PFSK-1 (cell line): ENCODE results near the gene LRRC4B.

ENCODE experiments used
- FOXP2 ChIP-seq: optimal IDR thresholded peaks from 2 replicates; pipeline ENCODE3; 2011; ENCODE audit warnings: borderline replicate concordance, control low read depth, inconsistent platforms; ENCODE audit not compliant: insufficient read depth; ENCODE audit errors: extremely low read length, extremely low read depth
- POLR2AphosphoS5 ChIP-seq: IDR thresholded peaks from 2 replicates; pipeline ENCODE4 v1.6.1; 2012; ENCODE audit warnings: low read depth, mild to moderate bottlenecking, control low read depth, low read length, moderate library complexity
- SIN3A ChIP-seq: IDR thresholded peaks from 2 replicates; pipeline ENCODE4 v1.6.1; 2012; ENCODE audit warnings: mild to moderate bottlenecking, low read length, moderate library complexity, borderline replicate concordance; ENCODE audit not compliant: insufficient read depth
- TAF1 ChIP-seq: IDR thresholded peaks from 2 replicates; pipeline ENCODE4 v1.6.1; 2012; ENCODE audit warnings: low read length, control low read depth, borderline replicate concordance; ENCODE audit not compliant: insufficient read depth
- TF ChIP-seq, protein P1 (sequence below), 2 experiments: IDR thresholded peaks; 2 replicates each; pipeline versions ENCODE4 v1.6.1 to v1.8.0; 2011 to 2012; ENCODE audit warnings: low read depth in 2 of 2, low read length in 2 of 2, control low read depth in 1 of 2, inconsistent platforms in 1 of 2, mild to moderate bottlenecking in 1 of 2, moderate library complexity in 1 of 2; ENCODE audit not compliant: insufficient read depth in 1 of 2

LRRC4B gene

GRCh38 chr19:50477751-50478515 is 90.3 kb downstream of the LRRC4B start:
- TF ChIP-seq TAF1 (no peak), FOXP2 (no peak), SIN3A (no peak), POLR2AphosphoS5 (no peak)
- TF ChIP-seq, protein P1, sequence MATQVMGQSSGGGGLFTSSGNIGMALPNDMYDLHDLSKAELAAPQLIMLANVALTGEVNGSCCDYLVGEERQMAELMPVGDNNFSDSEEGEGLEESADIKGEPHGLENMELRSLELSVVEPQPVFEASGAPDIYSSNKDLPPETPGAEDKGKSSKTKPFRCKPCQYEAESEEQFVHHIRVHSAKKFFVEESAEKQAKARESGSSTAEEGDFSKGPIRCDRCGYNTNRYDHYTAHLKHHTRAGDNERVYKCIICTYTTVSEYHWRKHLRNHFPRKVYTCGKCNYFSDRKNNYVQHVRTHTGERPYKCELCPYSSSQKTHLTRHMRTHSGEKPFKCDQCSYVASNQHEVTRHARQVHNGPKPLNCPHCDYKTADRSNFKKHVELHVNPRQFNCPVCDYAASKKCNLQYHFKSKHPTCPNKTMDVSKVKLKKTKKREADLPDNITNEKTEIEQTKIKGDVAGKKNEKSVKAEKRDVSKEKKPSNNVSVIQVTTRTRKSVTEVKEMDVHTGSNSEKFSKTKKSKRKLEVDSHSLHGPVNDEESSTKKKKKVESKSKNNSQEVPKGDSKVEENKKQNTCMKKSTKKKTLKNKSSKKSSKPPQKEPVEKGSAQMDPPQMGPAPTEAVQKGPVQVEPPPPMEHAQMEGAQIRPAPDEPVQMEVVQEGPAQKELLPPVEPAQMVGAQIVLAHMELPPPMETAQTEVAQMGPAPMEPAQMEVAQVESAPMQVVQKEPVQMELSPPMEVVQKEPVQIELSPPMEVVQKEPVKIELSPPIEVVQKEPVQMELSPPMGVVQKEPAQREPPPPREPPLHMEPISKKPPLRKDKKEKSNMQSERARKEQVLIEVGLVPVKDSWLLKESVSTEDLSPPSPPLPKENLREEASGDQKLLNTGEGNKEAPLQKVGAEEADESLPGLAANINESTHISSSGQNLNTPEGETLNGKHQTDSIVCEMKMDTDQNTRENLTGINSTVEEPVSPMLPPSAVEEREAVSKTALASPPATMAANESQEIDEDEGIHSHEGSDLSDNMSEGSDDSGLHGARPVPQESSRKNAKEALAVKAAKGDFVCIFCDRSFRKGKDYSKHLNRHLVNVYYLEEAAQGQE (IDR thresholded peaks at IDR 0.05; ENCODE audit: insufficient read depth in 1 of 2, low read depth in 2 of 2, low read length in 2 of 2), result no peak

DNA sequence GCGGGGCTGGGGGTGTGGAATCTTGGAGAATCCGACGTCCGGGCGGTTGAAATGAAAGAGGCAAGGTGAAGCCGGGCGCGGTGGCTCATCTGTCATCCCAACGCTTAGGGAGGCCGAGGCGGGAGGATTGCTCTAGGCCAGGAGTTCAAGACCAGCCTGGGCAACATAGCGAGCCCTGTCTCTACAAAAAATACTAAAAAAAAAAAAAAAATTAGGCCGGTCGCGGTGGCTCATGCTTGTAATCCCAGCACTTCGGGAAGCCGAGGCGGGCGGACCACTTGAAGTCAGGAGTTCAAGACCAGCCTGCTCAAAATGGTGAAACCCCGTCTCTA is 91.4 kb downstream of the LRRC4B start:
- no peak for TF ChIP-seq TAF1
- no peak for TF ChIP-seq FOXP2
- TF ChIP-seq POLR2AphosphoS5, result no peak
- TF ChIP-seq, protein P1 (IDR thresholded peaks at IDR 0.05; ENCODE audit: insufficient read depth in 1 of 2, low read depth in 2 of 2, low read length in 2 of 2), result no peak
- no peak for TF ChIP-seq SIN3A

- TF ChIP-seq TAF1 (peak; percentile 71; the same call in 1 of the 2 replicates), POLR2AphosphoS5 (peak; percentile 79), FOXP2 (peak; percentile 79), SIN3A (no peak; the same call in 1 of the 2 replicates)
- TF ChIP-seq, protein P1 (IDR thresholded peaks at IDR 0.05; ENCODE audit: insufficient read depth in 1 of 2, low read depth in 2 of 2, low read length in 2 of 2), result 0 out of 4 replicates have a peak, but pooled peaks of 1 of the 2 experiments have one; percentile 25
These were observed 91.9 kb downstream of the LRRC4B start, which contains the start of the genes EMC10 and GARIN5A for GRCh38 chr19:50476224-50476906. Gene EMC10, plus strand, starts transcription at chr19:50476507. Its CDS starts 38 bp downstream, at chr19:50476545. Gene GARIN5A, minus strand, starts transcription at chr19:50476848. Its CDS starts 460 bp downstream, at chr19:50476388.

DNA sequence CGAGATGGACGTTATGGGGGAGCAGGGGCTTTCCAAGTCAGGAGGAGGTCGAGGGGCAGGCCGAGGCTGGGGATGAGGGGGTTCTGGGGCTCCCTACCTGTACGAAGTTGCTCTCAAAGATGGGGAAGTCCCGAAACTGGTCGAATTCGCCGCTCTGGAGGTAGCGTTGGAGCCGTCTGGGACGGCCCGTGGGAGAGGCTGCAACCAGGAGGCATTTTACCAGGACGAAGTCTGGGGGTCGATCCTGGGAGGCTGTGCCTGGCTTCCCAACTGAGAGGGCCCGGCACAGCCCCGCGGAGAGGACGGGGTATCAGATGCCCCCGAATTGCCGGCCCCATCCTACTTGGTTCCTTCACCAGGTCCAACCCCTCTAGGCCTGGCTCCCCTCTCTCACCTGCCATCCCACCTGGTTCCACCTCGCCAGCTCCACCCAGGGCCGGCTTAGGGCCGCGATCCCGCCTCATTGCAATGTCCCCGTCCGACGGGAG is 92.5 kb downstream of the LRRC4B start:
- TF ChIP-seq SIN3A, result no peak
- TF ChIP-seq FOXP2, result no peak
- TF ChIP-seq TAF1, result no peak
- TF ChIP-seq, protein P1 (IDR thresholded peaks at IDR 0.05; ENCODE audit: insufficient read depth in 1 of 2, low read depth in 2 of 2, low read length in 2 of 2), result no peak
- no peak for TF ChIP-seq POLR2AphosphoS5
